NCI-H1417 treated with DMSO at 0.1 percent for 48 hours (cell line): ENCODE results near the gene NUP35.

ENCODE experiments used
- DNase-seq: peaks from one replicate; lab custom pipeline; 2025; lab: John Stamatoyannopoulos, UW

The NUP35 gene, protein sequence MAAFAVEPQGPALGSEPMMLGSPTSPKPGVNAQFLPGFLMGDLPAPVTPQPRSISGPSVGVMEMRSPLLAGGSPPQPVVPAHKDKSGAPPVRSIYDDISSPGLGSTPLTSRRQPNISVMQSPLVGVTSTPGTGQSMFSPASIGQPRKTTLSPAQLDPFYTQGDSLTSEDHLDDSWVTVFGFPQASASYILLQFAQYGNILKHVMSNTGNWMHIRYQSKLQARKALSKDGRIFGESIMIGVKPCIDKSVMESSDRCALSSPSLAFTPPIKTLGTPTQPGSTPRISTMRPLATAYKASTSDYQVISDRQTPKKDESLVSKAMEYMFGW

DNA sequence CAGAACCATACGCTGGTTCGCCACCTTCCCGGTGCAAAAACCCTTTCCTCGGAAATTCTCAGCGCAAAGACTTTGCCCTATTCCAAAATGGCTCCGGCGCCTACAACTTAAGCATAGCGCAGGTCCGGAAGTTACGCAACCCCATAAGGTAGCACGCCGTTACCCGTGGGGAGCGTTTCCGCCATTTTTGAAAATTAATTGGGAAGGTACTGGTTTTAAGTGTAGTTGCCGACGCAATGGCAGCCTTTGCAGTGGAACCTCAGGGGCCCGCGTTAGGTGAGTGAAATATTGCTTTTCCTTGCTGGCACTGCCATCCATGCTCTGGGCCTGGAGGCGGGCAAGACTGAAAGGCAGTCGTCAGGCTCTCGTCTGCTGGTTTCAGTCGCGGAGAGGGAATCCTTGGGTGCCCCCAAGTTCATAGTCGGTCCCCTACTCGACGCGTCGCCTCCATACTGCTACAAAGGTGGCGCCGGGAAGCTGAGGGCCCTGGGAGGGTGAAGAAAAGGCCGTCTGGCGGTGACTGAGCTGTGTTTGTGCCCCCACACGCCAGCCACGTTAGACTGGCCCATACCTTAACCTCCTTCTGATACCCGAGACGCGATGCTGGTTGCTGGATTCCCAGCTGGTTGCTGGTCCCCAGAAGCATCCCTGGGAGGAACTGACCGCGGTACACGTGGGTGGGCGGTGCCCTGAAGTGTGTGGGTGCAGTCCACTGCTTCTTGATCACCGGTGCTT is at the start of gene NUP35:
Gene NUP35 (plus strand): TSS at position 222 of the 735 bp plus-strand sequence. CDS start 15 bp downstream, at position 237.
- DNase-seq: peak; percentile 51

DNA sequence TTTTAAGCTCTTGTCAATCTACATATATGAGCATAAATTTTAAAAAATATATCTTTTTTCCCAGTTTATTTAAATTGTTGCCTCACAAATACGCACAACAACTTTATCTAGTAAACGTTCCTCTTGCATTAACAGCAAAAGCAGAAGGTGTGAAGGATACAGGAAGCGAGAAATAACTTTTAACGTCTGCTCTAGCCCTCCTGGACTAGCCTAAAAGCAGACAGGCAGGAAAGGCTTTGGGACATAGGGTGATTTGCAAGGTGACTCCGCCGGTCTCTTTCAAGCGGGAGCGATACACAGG is 46.1 kb upstream of the NUP35 start:
- no peak for DNase-seq

DNA sequence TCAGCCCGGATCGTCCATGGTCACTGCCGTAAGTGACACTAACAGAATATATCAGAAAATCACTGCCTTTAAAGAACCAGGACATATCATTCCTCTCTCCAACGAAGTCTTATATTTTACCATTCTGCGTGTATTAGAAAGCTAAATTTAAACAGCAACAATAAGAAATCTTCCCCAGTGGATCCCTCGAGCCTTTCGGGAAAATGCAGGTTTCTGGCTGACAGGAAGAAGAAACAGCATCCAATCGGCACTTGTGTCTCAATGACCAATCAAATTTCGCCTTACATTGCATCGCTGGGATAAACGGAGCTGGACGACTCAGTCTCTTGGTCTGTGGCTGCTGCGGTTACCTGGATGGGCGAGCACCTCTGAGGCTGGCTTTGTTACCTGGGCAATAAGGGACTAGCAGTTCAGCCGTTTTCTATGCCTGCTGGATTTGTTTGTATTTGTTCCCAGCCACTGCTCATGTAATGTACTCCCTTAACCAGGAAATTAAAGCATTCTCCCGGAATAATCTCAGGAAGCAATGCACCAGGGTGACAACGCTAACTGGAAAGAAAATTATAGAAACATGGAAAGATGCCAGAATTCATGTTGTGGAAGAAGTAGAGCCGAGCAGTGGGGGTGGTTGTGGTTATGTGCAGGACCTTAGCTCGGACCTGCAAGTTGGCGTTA is 45.6 kb upstream of the NUP35 start, which contains the start of gene DUSP19:
Gene DUSP19 (plus strand): TSS at position 284 of the 675 bp plus-strand sequence. CDS start 187 bp downstream, at position 471.
- peak; percentile 90 for DNase-seq

DNA sequence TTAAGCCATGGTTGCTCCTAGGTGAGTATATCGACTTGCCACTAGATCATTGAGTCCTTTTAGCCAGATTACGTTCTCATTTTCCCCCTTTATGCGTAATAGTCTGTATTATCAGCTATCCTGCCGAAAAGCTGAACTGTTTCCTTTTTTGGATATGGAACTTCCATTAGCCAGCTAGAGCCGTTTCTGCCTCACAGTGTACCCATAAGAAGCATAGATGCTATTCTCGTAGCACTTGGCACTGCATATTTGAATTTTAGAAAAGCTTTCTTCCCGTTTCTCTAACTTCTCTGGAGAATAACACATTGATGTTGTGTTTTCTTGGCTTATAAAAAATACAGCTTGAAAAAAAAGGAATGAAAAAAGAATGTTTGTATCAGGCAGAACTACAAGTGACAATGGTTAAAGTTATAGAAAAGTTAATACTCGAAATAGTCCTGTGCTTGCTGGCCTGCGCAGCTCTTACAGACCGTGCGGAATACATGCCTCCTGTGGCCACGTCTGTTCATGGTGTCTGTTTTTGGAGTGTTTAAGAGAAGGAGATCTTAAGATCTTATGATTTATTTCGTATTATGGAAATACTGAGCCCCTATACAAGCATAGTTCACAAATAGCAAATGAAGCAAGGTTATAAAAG is 45.0 kb upstream of the NUP35 start:
- DNase-seq: peak; percentile 44

DNA sequence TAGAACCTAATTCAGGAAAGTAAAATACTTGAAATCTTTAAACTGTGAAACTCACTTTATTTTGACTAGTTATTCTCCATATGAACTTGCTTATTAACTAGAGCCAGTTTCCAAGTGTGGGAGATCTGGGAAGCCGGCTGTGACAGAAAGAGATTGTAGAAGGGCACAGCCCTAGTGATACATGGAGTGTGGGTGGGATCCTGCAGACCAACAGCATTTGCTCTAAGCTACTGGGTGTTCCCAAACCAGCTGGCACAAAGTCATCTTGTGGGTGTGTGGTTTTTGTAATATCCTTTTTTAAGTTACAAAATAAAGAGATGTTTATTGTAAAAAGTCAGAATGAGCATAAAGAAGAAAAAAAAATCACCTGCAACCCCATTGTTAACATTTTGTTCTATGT is 42.3 kb upstream of the NUP35 start:
- no peak for DNase-seq

DNA sequence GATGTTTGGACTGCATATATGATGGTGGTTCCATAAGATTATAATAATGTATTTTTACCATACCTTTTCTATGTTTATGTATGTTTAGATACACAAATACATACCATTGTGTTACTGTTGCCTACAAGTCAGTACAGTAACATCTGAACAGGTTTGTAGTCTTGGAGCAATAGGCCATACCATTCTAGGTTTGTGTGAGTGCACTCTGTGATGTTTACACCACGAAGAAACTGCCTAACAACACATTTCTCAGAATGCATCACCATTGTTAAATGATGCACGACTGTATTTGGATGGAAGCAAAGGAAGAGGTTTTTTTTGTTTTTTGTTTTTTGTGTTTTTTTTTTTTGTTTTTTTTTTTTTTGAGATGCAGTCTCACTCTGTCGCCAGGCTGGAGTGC is 36.2 kb upstream of the NUP35 start:
- no peak for DNase-seq

DNA sequence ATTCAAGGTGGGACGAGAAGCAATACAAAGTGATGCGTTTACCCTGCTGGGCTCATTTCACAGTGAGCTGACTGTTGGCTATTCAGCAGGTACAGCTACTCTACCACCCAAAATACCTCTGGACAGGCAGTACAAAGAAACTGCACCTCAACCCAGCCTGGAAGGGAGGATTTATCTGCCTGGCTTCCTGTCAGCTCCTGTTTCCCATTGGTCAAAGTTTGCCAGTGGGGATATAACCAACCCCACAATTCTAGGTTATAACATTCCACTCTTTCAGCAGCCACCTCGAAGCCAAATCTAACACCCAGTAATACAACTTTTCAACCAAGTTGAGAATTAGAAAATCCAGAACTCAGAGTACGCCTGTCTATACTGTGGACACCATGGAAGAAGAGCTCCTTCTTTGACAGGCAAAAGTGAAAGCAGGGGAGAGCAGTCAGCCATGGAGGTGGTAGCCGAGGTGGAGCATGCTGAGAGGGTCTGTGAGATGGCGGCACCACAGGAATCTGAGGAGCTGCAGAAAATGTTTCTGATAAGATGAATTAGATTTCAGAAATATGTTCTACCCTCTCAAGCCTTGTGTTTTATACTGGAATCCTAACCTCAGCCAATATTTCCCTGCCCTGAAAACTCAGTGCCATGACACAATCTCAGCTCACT is 34.9 kb upstream of the NUP35 start:
- DNase-seq: no peak

DNA sequence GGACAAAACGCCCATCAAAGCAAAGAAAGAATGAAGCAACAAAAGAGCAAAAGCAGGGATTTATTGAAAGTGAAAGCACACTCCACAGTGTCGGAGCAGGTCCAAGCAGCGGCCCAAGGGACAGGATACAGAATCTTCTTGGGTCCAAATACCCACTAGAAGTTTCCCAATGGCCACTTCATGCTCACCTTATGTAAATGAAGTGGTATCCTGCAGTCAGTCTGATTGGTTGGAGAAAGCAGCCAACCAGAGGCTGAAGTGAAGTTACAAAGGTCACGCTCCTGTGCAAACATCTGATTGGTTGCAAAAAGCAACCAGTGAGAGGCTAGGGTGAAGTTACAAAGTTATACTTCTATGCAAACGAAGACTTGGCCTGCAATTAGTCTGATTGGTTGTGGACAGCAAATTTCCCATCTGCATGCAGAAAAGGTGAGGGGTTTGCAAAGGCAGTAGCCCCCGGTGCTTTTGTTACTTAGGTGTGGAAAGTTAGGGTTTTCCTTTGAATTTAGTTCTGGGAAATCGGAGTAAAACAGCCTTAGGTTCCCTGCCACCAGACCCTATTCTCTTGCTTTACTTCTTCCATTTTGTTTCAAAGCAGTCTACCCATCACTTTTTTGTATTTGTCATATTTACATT is 32.8 kb upstream of the NUP35 start:
- DNase-seq: no peak

DNA sequence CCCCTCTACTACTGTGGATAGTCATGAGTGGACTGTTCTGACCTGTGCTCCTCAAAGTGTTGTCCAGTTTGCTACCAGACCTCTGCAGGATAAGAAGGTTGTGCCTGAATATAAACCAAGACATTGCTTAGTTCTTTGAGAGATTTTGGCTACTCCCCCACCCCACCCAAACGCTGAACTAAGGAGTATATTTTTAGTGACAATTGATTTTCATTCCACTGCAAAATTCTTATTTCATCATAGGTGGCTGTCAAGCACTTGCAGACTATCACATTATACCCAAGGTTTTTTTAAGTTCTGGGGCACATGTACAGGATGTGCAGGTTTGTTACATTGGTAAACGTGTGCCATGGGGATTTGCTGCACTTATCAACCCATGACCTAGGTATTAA is 32.3 kb upstream of the NUP35 start:
- no peak for DNase-seq

DNA sequence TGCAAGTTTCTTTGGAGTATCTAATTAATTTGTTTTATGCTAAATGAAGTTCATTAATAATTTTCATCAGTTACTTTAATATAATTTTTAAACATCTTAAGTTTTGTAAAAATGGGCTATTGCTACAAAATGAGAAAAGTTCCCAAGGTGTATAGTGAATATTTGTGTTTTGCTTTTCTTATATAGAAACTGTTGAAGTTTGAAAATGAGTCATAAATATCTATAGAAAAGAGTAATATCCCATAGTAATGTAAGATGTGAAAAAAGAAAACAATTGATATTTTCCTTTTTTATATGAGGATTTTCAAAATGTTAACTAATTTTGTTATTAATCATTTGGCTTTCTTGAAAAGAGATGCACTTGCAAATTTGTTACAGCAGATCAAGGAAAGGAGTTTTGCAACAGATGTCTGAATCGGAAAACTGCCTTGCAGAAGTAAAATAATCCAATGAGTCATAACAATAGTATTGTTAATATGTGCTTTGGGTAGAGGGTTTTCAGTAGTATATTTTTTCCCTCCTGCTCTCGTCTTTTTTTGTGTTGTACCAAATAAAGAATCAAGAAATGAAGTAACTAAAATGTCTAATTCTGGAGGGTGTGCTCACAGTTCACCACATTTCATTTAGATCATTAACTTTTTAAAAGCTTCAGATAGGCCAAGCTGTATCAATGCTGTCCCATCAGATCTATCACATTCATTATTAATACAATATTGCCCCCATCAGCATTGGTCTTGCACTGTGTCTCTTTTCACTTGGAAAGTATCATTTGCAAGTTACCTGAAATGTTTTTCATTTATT is 30.2 kb upstream of the NUP35 start:
- no peak for DNase-seq

DNA sequence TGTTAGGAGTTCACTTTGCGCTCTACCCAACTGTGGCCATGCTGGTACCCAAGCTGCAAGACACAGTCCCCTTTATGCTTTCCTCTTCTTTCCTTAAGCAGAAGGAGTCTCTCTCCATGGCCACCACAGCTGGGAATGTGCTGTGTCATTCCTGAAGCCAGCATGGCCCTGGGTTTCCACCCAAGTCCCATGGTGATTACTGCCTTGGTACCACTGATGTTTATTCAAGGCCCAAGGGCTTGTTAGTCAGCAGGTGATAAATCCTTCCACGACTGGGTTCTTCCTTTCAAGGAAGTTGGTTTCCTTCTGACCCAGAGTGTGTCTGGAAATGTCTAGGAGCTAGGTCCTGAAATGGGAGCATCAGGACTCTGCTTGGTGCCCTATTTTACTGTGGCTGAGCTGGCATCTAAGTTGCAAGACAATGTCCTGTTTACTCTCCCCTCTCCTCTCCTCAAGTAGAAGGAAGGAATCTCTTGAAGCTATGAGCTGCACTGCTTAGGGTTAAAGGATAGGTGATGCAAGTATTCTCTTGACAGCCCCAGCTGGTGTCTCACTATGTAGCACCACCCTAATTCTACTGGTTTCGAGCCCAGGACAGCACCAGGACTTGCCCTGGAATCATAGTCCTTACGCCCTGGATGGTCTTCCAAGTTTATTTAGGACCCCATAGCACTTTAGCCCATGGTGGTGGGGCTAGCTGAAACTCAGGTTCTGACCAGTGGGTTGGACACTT is 18.7 kb upstream of the NUP35 start:
- DNase-seq: no peak

DNA sequence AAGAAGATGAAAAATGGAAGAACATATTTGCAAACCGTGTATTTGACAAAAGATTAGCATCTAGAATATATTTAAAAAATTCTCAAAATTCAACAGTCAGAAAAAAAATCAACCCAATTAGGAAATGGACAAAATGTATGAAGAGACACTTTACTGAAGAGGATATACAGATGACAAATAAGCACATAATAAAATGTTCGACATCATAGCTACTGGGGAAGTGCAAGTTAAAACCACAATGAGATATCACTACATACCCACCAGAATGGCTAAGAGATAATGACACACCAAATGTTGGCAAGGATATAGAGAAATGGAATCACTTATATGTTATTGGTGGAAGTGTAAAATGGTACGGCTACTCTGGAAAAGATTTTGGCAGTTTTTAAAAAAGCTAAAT is 11.7 kb upstream of the NUP35 start:
- DNase-seq: no peak

DNA sequence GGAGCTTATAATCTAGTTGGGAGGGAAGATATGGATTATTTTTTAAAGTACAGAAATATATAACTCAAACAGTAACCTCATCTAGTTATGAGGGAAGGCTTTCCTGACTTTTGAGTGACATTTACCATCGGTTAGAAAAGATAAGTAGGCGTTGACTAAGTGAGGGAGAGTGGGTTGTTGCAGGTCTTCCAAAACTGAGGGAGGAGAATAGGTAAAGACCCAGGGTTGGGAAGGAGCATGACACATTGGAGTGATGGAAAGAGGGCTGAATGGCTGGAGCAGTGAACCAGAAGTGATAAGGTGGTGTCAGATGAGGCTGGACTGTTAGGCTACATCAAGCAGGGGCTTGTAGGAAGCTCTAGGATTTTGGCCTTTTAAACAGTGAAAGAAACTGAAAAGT is 10.6 kb upstream of the NUP35 start:
- DNase-seq: no peak

DNA sequence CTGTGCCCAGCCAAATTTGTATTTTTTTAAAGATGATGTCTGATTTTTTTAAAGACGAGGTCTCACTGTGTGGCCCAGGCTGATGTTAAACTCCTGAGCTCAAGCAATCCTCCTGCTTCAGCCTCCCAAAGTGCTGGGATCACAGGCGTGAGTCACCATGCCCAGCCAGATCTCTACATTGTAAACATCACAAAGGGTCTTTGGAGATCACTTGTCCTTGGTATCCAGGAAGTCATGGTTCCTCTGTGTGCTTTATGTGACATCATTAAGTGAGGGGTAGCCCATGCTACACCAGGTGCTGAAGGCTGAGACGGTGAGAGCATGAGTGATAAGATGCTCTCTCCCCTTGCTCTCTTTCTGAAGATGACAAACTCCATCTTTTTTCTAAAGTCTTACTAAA is 7.0 kb upstream of the NUP35 start:
- no peak for DNase-seq

DNA sequence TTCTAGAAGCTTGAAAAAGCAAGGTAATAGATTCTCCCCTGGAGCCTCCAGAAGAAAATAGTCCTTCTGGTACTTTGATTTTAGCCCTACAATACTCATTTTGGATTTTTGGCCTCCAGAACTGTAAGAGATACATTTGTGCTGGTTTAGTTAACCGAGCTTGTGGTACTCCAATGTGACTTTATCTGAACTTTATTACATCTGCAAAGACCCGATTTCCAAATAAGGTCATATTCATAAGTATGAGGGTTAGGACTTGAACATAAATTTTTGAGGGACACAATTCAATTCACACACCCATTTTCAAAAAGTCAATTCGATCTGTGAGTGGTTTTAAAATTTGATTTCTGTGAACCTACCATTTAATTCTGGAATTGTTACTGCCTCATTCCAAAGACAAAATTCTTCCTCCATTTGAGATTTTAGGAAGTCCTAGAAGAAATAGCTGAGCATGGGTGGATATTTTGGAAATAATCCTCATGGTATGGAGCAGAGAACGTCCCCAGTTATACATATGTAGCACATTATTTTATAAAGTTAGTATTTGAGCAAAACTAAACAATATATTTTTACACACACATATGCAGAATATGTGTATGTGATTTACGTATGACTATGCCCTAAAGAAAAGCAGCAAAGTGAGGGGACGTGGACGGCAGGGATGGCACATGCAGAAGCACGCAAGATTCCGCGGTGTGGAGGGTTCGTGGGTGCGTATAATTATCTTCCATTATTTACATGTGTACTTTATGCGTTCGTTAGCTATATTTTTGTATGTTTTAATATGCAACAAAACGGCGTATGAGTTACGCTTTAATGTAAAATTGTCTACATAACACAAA is 905 bp upstream of the NUP35 start:
- DNase-seq: no peak

DNA sequence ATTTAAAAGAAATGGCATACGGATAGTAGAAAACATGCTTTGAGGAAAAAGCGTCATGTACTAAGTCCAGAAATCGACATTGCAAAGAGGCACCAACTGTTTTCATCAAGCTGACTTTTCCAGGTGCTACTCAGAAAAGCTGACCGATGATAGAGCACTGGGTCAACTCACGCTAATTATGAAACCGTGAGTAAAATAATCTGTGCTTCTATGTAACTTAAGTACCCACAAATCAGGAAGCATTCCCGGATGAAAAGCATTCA is 353 bp upstream of the NUP35 start:
- DNase-seq: no peak

DNA sequence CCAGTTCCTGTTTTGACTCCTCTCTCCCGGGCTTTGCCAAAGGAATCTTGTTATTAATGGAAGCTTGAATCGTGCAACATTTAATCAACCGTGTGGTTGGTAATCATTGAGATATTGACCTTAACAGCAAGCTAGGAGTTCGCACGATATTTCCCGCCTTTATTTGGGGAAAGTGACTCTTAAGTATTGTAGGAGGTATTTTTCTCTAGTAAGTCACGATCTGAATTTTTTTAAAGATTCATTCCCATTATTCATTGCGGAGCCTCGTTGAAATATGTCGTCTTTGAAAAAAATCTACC is 663 bp downstream of the NUP35 start:
- DNase-seq: no peak

DNA sequence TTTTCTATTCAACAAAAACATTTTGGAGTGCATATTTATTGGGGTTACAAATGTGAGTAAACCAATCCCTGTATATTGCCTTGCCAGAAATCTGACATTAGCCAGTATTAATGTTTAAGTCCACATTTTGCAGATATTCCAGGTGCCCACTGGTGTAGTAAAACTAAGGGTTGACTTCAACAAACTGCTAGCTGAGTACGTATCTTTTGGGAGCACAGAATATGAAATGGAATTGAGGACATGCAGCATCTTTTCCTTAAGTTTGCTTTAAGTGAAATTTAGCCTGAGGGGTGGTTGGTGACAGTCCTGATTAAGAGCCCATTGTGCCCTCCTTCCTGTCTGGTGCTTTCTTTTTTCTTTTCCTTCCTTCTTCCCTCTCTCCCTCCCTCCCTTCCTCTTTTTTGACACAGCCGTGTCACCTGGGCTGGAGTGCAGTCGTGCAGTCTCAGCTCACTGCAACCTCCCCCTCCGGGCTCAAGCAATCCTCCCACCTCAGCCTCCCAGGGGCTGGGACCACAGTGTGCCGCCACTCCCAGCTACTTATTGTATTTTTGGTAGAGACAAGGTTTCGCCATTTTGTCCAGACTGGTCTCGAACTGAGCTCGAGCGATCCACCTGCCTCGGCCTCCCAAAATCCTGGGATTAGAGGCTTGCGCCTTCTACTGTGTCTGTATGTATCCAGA is 1.6 kb downstream of the NUP35 start:
- no peak for DNase-seq

DNA sequence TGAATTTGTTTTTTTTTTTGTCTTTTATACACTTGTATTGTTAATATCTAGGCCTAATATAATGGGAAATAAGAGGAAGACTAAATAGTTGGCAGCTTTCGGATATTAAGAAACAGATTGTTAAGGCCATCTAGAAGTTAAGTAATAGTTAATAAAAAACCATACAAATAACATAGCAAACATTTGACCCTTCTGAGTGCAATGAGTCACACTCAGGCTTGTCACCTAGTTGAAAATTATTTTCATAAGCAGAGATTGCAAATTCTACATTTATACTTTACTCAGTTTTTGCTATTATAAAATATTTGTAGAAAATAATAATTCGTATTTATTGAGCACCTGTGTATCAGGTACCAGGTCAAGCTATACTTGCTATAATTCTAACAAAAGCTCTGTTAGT is 2.4 kb downstream of the NUP35 start:
- no peak for DNase-seq
